Sigmoid colon (tissue), 4 donors: ENCODE measurements around the gene FGR.

Source experiments
- EP300 ChIP-seq, 4 donors: sonication (generic); formaldehyde crosslinking; IDR thresholded peaks; one replicate each; pipeline ENCODE4 v1.6.1; 2017; ENCODE audit warnings: antibody characterized with exemption in 4 of 4
- POLR2A ChIP-seq, 2 donors: fragments of 450-650 bp; IDR thresholded peaks; one replicate each; pipeline ENCODE4 v1.6.1; 2016; ENCODE audit warnings: antibody characterized with exemption in 2 of 2, mild to moderate bottlenecking in 2 of 2, moderate library complexity in 2 of 2
- POLR2AphosphoS5 ChIP-seq, 4 donors: sonication (generic); formaldehyde crosslinking; IDR thresholded peaks; one replicate each; pipeline ENCODE4 v1.6.1; 2017; ENCODE audit warnings: antibody characterized with exemption in 4 of 4
- TF ChIP-seq, protein P1 (sequence below), 4 experiments: fragments of 450-650 bp in 3 of 4; fragments of 200-600 bp in 1 of 4; IDR thresholded peaks; one replicate each; pipeline ENCODE4 v1.5.1; 2016 to 2019; ENCODE audit warnings: antibody characterized with exemption in 4 of 4, mild to moderate bottlenecking in 3 of 4, moderate library complexity in 2 of 4

DNA sequence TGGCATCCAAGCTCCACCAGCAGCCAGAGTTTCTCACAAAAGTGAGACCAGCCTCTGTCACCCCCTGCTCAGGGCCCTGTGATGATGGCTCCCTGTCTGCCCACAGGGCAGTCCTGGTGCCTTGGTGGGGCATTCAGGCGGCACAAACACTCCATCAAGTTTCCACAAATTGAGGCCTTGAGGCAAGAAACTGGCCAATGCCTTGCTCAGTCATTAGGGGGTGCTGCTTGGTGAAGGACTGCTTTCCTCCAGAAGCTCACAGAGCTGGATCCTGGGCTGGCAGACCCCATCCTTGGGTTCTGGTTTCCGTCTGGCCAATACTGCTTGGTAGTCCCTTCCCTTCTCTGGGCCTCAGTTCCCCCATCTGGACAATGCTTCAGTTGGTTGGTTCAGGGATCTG lies 18.5 kb downstream of the FGR start:
- TF ChIP-seq, protein P1, sequence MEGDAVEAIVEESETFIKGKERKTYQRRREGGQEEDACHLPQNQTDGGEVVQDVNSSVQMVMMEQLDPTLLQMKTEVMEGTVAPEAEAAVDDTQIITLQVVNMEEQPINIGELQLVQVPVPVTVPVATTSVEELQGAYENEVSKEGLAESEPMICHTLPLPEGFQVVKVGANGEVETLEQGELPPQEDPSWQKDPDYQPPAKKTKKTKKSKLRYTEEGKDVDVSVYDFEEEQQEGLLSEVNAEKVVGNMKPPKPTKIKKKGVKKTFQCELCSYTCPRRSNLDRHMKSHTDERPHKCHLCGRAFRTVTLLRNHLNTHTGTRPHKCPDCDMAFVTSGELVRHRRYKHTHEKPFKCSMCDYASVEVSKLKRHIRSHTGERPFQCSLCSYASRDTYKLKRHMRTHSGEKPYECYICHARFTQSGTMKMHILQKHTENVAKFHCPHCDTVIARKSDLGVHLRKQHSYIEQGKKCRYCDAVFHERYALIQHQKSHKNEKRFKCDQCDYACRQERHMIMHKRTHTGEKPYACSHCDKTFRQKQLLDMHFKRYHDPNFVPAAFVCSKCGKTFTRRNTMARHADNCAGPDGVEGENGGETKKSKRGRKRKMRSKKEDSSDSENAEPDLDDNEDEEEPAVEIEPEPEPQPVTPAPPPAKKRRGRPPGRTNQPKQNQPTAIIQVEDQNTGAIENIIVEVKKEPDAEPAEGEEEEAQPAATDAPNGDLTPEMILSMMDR (IDR thresholded peaks at IDR 0.05), result no peak
- TF ChIP-seq POLR2A (IDR thresholded peaks at IDR 0.05) (no peak), EP300 (IDR thresholded peaks at IDR 0.05) (no peak), POLR2AphosphoS5 (IDR thresholded peaks at IDR 0.05) (no peak)
